Thymus (tissue), 14 donors: Measurements from ENCODE around the gene SULT1B1. TPM values are rescaled to one million over a fixed set of nuclear protein-coding genes. Genes with fewer than 3 reads are reported as not detected.
A peak's percentile ranks its signal among the peaks of the same experiment; 100 is the strongest.

ENCODE experiments used
- DNase-seq, 9 donors: peaks; one replicate each; pipeline ENCODE4 v3.0.0-alpha.2; 2013; ENCODE audit warnings: low spot score in 9 of 9, low read depth in 6 of 9, missing footprints in 1 of 9
- H3K27ac ChIP-seq, 2 donors: one replicate each; pipeline ENCODE4 v1.5.1; 2013; ENCODE audit warnings: control low read depth in 1 of 2, low read depth in 1 of 2, low read length in 1 of 2, mild to moderate bottlenecking in 1 of 2, moderate library complexity in 1 of 2
- H3K27me3 ChIP-seq, 2 donors: one replicate each; pipeline ENCODE4 v1.5.1; 2013; ENCODE audit warnings: low read length in 1 of 2; ENCODE audit not compliant: control insufficient read depth in 2 of 2, insufficient read depth in 1 of 2
- H3K36me3 ChIP-seq, 2 donors: one replicate each; pipeline ENCODE4 v1.5.1; 2013; ENCODE audit warnings: low read length in 1 of 2, mild to moderate bottlenecking in 1 of 2, moderate library complexity in 1 of 2; ENCODE audit not compliant: control insufficient read depth in 2 of 2, insufficient read depth in 2 of 2
- H3K4me1 ChIP-seq, 2 donors: one replicate each; pipeline ENCODE4 v1.5.1; 2013; ENCODE audit warnings: low read length in 2 of 2; ENCODE audit not compliant: control insufficient read depth in 2 of 2, insufficient read depth in 2 of 2
- H3K4me3 ChIP-seq, 2 donors: one replicate each; pipeline ENCODE4 v1.5.1; 2013; ENCODE audit warnings: low read length in 2 of 2, control low read depth in 1 of 2, mild to moderate bottlenecking in 1 of 2
- H3K9me3 ChIP-seq, 2 donors: one replicate each; pipeline ENCODE4 v1.5.1; 2013; ENCODE audit warnings: low read length in 1 of 2, mild to moderate bottlenecking in 1 of 2; ENCODE audit not compliant: control insufficient read depth in 2 of 2, insufficient read depth in 1 of 2
- WGBS: extraction: QIAGEN DNeasy Blood & Tissue Kit; methylation state at CpG from one replicate; pipeline ENCODE4 v1.1.7; 2013; 5-methylcytosine and 5-hydroxymethylcytosine counted together
- long read RNA-seq, 10 donors: transcript quantifications; one replicate each; lab custom pipeline, GENCODE V29; 2026
- polyA plus RNA-seq: library from polyadenylated mRNA; stranded (reverse); fragments of 200-250 nt; gene quantifications from one replicate; pipeline ENCODE4 v1.2.3, GENCODE V29; 2013
- total RNA-seq: library from RNA; stranded (reverse); fragments of 120-200 nt; gene quantifications from one replicate; pipeline ENCODE4 v1.2.4, GENCODE V29; 2013
- donor health status: healthy.

The SULT1B1 gene
- total RNA-seq (0.90 TPM), polyA plus RNA-seq (2.5 TPM)
- long read RNA-seq, donor 1, result 0 reads
- long read RNA-seq, donor 2, result 0 reads
- long read RNA-seq, donor 3, result 0 reads
- long read RNA-seq, donor 4, full-length matches to known transcripts, result 1 of 1 reads
- long read RNA-seq, donor 4, partial matches to known transcripts, result 0 of 1 reads
- long read RNA-seq, donor 4, other reads (novel, unspliced or antisense), result 0 of 1 reads
- long read RNA-seq, donor 5, result 0 reads
- long read RNA-seq, donor 6, result 0 reads
- long read RNA-seq, donor 7, result 0 reads
- long read RNA-seq, donor 8, result 0 reads
- long read RNA-seq, donor 9, result 0 reads
- long read RNA-seq, donor 10, full-length matches to known transcripts, result 1 of 1 reads
- long read RNA-seq, donor 10, partial matches to known transcripts, result 0 of 1 reads
- long read RNA-seq, donor 10, other reads (novel, unspliced or antisense), result 0 of 1 reads

DNA sequence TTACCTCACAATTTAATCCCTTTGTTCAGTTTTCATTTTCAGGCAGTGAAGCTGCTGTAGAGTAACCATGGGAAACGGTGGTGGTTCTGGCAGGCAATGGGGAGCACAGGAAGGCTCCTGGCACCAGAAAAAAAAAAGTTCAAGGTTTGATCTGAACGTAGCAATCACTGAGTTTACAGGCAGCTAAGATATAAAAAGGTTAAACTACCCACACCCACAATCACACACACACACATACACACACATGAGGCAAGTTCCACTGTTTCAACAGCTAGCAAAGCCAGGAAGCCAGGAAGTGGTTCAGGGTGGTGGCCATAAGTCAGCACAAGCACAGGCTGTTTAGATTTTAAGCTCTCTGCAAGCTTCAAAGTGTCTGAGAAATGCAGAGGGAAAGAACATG, at the start of gene SULT1B1:
Gene SULT1B1 (minus strand): TSS at position 166 of the 400 bp plus-strand sequence. CDS start 5,403 bp downstream, outside the sequence.
- WGBS, result 4% methylated on average over 2 of the region's 2 CpGs
- peak; percentile 7 to 79 (median 35) for DNase-seq

GRCh38 chr4:69800599-69800998, 40.2 kb upstream of the SULT1B1 start:
- H3K4me3 ChIP-seq, result no peak overlapping the region
- H3K27me3 ChIP-seq, result no peaks in the 10 kb centered on the region
- no peaks in the 10 kb centered on the region for H3K36me3 ChIP-seq
- 95% methylated on average over 1 of the region's 1 CpG for WGBS
- DNase-seq, result no peak
- H3K27ac ChIP-seq, result no peak overlapping the region
- no peaks in the 10 kb centered on the region for H3K4me1 ChIP-seq
- H3K9me3 ChIP-seq, result no peaks in the 10 kb centered on the region

More for the DNA sequence above, at the start of gene SULT1B1:
- Histone ChIP-seq H3K4me3 (peak within 1 kb of the TSS in 1 of 2 donors; percentile 25), H3K27me3 (no peaks in the 10 kb centered on the region), H3K36me3 (no peaks in the 10 kb centered on the region), H3K9me3 (no peaks in the 10 kb centered on the region), H3K27ac (peak within 1 kb of the TSS in 1 of 2 donors; percentile 68), H3K4me1 (peaks cover 0 to 2% of the 10 kb centered on the region in 2 donors)

DNA sequence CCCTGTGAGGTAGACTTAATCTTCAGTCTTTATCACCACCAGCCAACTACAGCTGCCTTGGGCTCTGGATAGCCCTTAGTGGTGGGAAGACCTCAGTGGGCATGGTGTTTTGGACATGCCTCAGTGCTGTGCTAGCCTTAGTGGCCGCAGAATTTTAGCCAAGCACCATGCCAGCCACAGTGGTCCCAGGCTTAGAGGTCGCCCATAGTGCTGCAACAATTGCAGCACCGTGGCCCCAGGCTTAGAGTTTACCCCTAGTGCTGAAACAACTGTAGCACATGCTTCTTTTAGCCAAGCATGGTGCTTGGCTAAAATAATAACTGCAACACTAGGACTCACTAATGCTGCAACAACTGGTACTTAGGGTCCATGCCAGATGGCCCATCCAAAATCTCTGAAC, 38.9 kb upstream of the SULT1B1 start:
- WGBS, result 90% methylated on average over 3 of the region's 3 CpGs
- no peaks in the 10 kb centered on the region for H3K9me3 ChIP-seq
- H3K4me1 ChIP-seq, result no peaks in the 10 kb centered on the region
- no peak for DNase-seq
- no peak overlapping the region for H3K27ac ChIP-seq
- H3K4me3 ChIP-seq, result no peak overlapping the region
- no peaks in the 10 kb centered on the region for H3K27me3 ChIP-seq
- H3K36me3 ChIP-seq, result no peaks in the 10 kb centered on the region

DNA sequence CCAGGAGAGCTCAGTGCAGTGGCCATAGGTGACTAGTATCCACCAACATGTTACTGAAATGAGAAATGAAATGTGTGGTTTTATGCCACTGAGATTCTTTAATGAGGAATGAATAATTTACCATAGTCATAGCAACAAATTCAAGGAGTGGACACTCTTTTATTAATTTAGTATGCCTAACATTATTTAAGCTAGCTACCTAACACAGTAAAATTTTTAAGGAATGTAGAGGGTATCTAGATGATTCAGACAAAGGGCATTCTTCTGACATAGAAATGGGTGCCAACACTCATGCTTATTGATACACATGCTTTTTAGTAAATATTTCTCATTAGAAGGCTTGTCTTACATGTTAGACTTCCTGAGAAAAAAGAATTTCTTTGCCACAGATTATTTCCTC, 33.3 kb upstream of the SULT1B1 start:
- DNase-seq, result no peak
- Histone ChIP-seq H3K9me3 (no peaks in the 10 kb centered on the region), H3K27ac (no peak overlapping the region), H3K4me3 (no peak overlapping the region), H3K4me1 (no peaks in the 10 kb centered on the region), H3K36me3 (no peaks in the 10 kb centered on the region), H3K27me3 (no peaks in the 10 kb centered on the region)

- no peak overlapping the region for H3K4me3 ChIP-seq
- H3K27me3 ChIP-seq, result no peaks in the 10 kb centered on the region
- H3K36me3 ChIP-seq, result no peaks in the 10 kb centered on the region
- DNase-seq, result no peak
- no peaks in the 10 kb centered on the region for H3K4me1 ChIP-seq
- no peak overlapping the region for H3K27ac ChIP-seq
- H3K9me3 ChIP-seq, result peaks cover 0 to 9% of the 10 kb centered on the region in 2 donors
Observed at GRCh38 chr4:69787879-69788278, 27.5 kb upstream of the SULT1B1 start.

- Histone ChIP-seq H3K4me1 (no peaks in the 10 kb centered on the region), H3K36me3 (no peaks in the 10 kb centered on the region), H3K9me3 (peaks cover 0 to 13% of the 10 kb centered on the region in 2 donors), H3K4me3 (no peak overlapping the region), H3K27ac (no peak overlapping the region), H3K27me3 (no peaks in the 10 kb centered on the region)
- 92% methylated on average over 1 of the region's 1 CpG for WGBS
- DNase-seq, result no peak
Observed at GRCh38 chr4:69786547-69786946, 26.1 kb upstream of the SULT1B1 start.

GRCh38 chr4:69785211-69785831, 24.9 kb upstream of the SULT1B1 start:
- H3K36me3 ChIP-seq, result no peaks in the 10 kb centered on the region
- H3K9me3 ChIP-seq, result peaks cover 0 to 13% of the 10 kb centered on the region in 2 donors
- H3K4me1 ChIP-seq, result no peaks in the 10 kb centered on the region
- no peak overlapping the region for H3K4me3 ChIP-seq
- no peak for DNase-seq
- no peak overlapping the region for H3K27ac ChIP-seq
- 91% methylated on average over 1 of the region's 1 CpG for WGBS
- H3K27me3 ChIP-seq, result no peaks in the 10 kb centered on the region

DNA sequence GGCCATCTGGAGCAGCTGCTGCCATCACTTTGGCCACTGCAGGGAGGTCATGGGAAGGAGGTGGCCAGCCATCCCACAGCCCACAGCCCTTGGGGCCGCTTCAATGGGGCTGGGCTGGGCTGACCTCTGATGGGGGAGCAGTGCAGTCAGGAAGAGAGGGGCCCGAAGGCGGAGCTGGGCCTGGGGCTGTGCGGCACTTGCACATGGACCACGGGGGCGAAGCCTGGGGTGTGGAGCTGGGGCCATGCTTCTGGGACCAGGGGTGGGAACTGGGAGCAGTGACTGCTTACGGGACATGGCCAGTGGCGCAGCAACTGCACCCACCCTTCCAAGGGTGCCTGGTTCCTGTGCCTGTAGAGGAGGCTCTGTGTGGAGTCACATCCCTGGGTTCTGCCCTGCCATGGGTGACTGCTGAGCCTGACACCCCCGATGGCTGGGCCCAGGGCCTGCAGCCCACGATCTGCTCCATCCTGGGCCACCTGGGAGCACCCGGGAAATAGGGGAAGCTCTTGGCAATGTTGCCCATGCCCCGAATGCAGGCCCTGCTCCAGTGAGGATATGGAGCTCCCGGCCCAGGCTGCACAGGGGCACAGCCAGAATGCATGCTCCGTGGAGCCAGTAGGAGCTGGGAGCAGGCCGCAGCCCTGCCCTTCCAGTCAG, 22.4 kb upstream of the SULT1B1 start:
- H3K4me1 ChIP-seq, result no peaks in the 10 kb centered on the region
- no peaks in the 10 kb centered on the region for H3K36me3 ChIP-seq
- no peak overlapping the region for H3K27ac ChIP-seq
- peaks cover 0 to 13% of the 10 kb centered on the region in 2 donors for H3K9me3 ChIP-seq
- H3K27me3 ChIP-seq, result no peaks in the 10 kb centered on the region
- no peak overlapping the region for H3K4me3 ChIP-seq
- no peak for DNase-seq
- WGBS, result 91% methylated on average over 15 of the region's 15 CpGs
